Type B pancreatic cell (in vitro differentiated cells): ENCODE results near the gene NBEA. TPM values are rescaled to one million over a fixed set of nuclear protein-coding genes. Genes with fewer than 3 reads are reported as not detected.
"Not testable (repeated sequence)": the region's sequence is repeated elsewhere in the genome, so short reads cannot be mapped to it uniquely, and the experiment has no call there.

Experiments used
- DNase-seq: peaks from one replicate; pipeline ENCODE4 v3.0.0; 2021; ENCODE audit warnings: mixed read lengths; ENCODE audit not compliant: unreplicated experiment; ENCODE audit errors: extremely low spot score
- H3K27ac Mint-ChIP-seq: 2 replicates; pipeline ENCODE4 v1.8.0; 2021; ENCODE audit warnings: mild to moderate bottlenecking, mixed read lengths
- H3K27me3 Mint-ChIP-seq: 2 replicates; pipeline ENCODE4 v1.8.0; 2021; ENCODE audit warnings: mixed read lengths
- H3K36me3 Mint-ChIP-seq: 2 replicates; pipeline ENCODE4 v1.8.0; 2021; ENCODE audit warnings: mixed read lengths
- H3K4me1 Mint-ChIP-seq: one replicate; pipeline ENCODE4 v1.8.0; 2021; ENCODE audit warnings: mixed read lengths; ENCODE audit not compliant: unreplicated experiment
- H3K4me3 Mint-ChIP-seq: 2 replicates; pipeline ENCODE4 v1.8.0; 2021; ENCODE audit warnings: mild to moderate bottlenecking, mixed read lengths
- H3K9me3 Mint-ChIP-seq: 2 replicates; pipeline ENCODE4 v1.8.0; 2021; ENCODE audit warnings: mixed read lengths
- CTCF ChIP-seq: fragments of 200-600 bp; sonication (generic); conservative IDR thresholded peaks from 2 replicates; pipeline ENCODE4 v1.5.0; 2021; ENCODE audit warnings: antibody characterized with exemption, mild to moderate bottlenecking
- total RNA-seq: library from RNA; stranded (reverse); gene quantifications from 2 replicates; pipeline ENCODE4 v1.2.1, GENCODE V29; 2021; ENCODE audit warnings: low replicate concordance

The NBEA gene
- total RNA-seq, 1 donor from 2014 or later, result 20.8 TPM

- Mint-ChIP-seq H3K36me3 (no peaks in the 10 kb centered on the region), H3K4me3 (no peak overlapping the region), H3K27ac (no peak overlapping the region), H3K27me3 (no peaks in the 10 kb centered on the region), H3K4me1 (peaks cover 25% of the 10 kb centered on the region), H3K9me3 (peaks cover 13% of the 10 kb centered on the region)
- TF ChIP-seq CTCF, result no peak
- DNase-seq, result no peak
These were observed 451.8 kb downstream of the NBEA start for GRCh38 chr13:35393886-35394285.

- H3K36me3 Mint-ChIP-seq, H3K4me1 Mint-ChIP-seq, H3K4me3 Mint-ChIP-seq, H3K27ac Mint-ChIP-seq, DNase-seq, H3K9me3 Mint-ChIP-seq, H3K27me3 Mint-ChIP-seq: not testable (repeated sequence)
These were observed 466.2 kb downstream of the NBEA start for GRCh38 chr13:35408285-35408684.

- no peak for DNase-seq
- TF ChIP-seq CTCF, result no peak
- Mint-ChIP-seq H3K9me3 (no peaks in the 10 kb centered on the region), H3K4me1 (no peaks in the 10 kb centered on the region), H3K27me3 (no peaks in the 10 kb centered on the region), H3K36me3 (no peaks in the 10 kb centered on the region), H3K4me3 (no peak overlapping the region), H3K27ac (no peak overlapping the region)
These were observed 469.1 kb downstream of the NBEA start for GRCh38 chr13:35411059-35411744.

- Mint-ChIP-seq H3K9me3 (no peaks in the 10 kb centered on the region), H3K4me1 (no peaks in the 10 kb centered on the region), H3K27ac (no peak overlapping the region), H3K36me3 (peaks cover 4% of the 10 kb centered on the region), H3K4me3 (no peak overlapping the region), H3K27me3 (peaks cover 3% of the 10 kb centered on the region)
- DNase-seq, result no peak
- TF ChIP-seq CTCF, result no peak
These were observed 506.4 kb downstream of the NBEA start for GRCh38 chr13:35448465-35448864.

GRCh38 chr13:35449821-35450220 is 507.8 kb downstream of the NBEA start:
- no peak overlapping the region for H3K27ac Mint-ChIP-seq
- TF ChIP-seq CTCF, result no peak
- no peaks in the 10 kb centered on the region for H3K4me1 Mint-ChIP-seq
- peaks cover 4% of the 10 kb centered on the region for H3K36me3 Mint-ChIP-seq
- no peaks in the 10 kb centered on the region for H3K9me3 Mint-ChIP-seq
- no peak overlapping the region for H3K4me3 Mint-ChIP-seq
- DNase-seq, result no peak
- peaks cover 3% of the 10 kb centered on the region for H3K27me3 Mint-ChIP-seq

GRCh38 chr13:35455022-35455421 is 513.0 kb downstream of the NBEA start:
- peaks cover 7% of the 10 kb centered on the region for H3K27me3 Mint-ChIP-seq
- H3K4me1 Mint-ChIP-seq, result no peaks in the 10 kb centered on the region
- peaks cover 6% of the 10 kb centered on the region for H3K9me3 Mint-ChIP-seq
- H3K27ac Mint-ChIP-seq, result no peak overlapping the region
- peaks cover 14% of the 10 kb centered on the region for H3K36me3 Mint-ChIP-seq
- no peak overlapping the region for H3K4me3 Mint-ChIP-seq
- no peak for TF ChIP-seq CTCF
- no peak for DNase-seq
